H9 (cell line): ENCODE data around the gene CHRM5. TPM values are rescaled to one million over a fixed set of nuclear protein-coding genes. Genes with fewer than 3 reads are reported as not detected.

Source experiments
- DNase-seq: peaks from one replicate; pipeline ENCODE4 v3.0.0-alpha.2; 2017
- H2AFZ ChIP-seq: one replicate; pipeline ENCODE4 v1.6.1; 2013; ENCODE audit warnings: mild to moderate bottlenecking, low read length, control low read depth, moderate library complexity
- H2AK5ac ChIP-seq: 2 replicates; pipeline ENCODE4 v1.6.1; 2013; ENCODE audit warnings: low read length, control low read depth, mixed read lengths; ENCODE audit not compliant: insufficient read length
- H2BK120ac ChIP-seq: one replicate; pipeline ENCODE4 v1.6.1; 2013; ENCODE audit warnings: low read depth, mild to moderate bottlenecking, low read length, control low read depth, inconsistent platforms; ENCODE audit not compliant: poor library complexity, severe bottlenecking
- H2BK12ac ChIP-seq: 2 replicates; pipeline ENCODE4 v1.6.1; 2013; ENCODE audit warnings: low read length, control low read depth, mixed read lengths, low read depth; ENCODE audit not compliant: insufficient read length
- H2BK15ac ChIP-seq: 2 replicates; pipeline ENCODE4 v1.6.1; 2013; ENCODE audit warnings: low read depth, low read length, control low read depth
- H2BK20ac ChIP-seq: one replicate; pipeline ENCODE4 v1.6.1; 2013; ENCODE audit warnings: low read depth, mild to moderate bottlenecking, low read length, control low read depth, inconsistent platforms; ENCODE audit not compliant: poor library complexity, severe bottlenecking
- H2BK5ac ChIP-seq: 2 replicates; pipeline ENCODE4 v1.6.1; 2013; ENCODE audit warnings: low read length, control low read depth, mixed read lengths; ENCODE audit not compliant: insufficient read length
- H3K14ac ChIP-seq: 2 replicates; pipeline ENCODE4 v1.6.1; 2013; ENCODE audit warnings: low read length, control low read depth; ENCODE audit not compliant: insufficient read depth
- H3K18ac ChIP-seq: 2 replicates; pipeline ENCODE4 v1.6.1; 2013; ENCODE audit warnings: low read depth, mild to moderate bottlenecking, mixed read lengths, low read length, control low read depth; ENCODE audit not compliant: insufficient read length
- H3K23ac ChIP-seq: 2 replicates; pipeline ENCODE4 v1.6.1; 2013; ENCODE audit warnings: low read length, control low read depth, mixed read lengths, low read depth; ENCODE audit not compliant: insufficient read length
- H3K23me2 ChIP-seq: 2 replicates; pipeline ENCODE4 v1.6.1; 2013; ENCODE audit warnings: low read depth, mild to moderate bottlenecking, mixed read lengths, low read length, control low read depth; ENCODE audit not compliant: insufficient read length, poor library complexity, severe bottlenecking
- H3K27ac ChIP-seq: 2 replicates; pipeline ENCODE4 v1.5.1; 2013; ENCODE audit warnings: low read length, control low read depth, mixed read lengths, low read depth; ENCODE audit not compliant: insufficient read length
- H3K27me3 ChIP-seq: 2 replicates; pipeline ENCODE4 v1.6.1; 2013; ENCODE audit warnings: low read length, control low read depth, inconsistent platforms; ENCODE audit not compliant: insufficient read depth
- H3K4ac ChIP-seq: 2 replicates; pipeline ENCODE4 v1.6.1; 2013; ENCODE audit warnings: low read depth, mild to moderate bottlenecking, control low read depth, inconsistent platforms, low read length, moderate library complexity
- H3K4me1 ChIP-seq: 2 replicates; pipeline ENCODE4 v1.6.1; 2013; ENCODE audit warnings: low read length, control low read depth, inconsistent platforms; ENCODE audit not compliant: insufficient read depth
- H3K4me2 ChIP-seq: 2 replicates; pipeline ENCODE4 v1.6.1; 2013; ENCODE audit warnings: low read length, control low read depth, mixed read lengths; ENCODE audit not compliant: insufficient read length, insufficient read depth
- H3K56ac ChIP-seq: 2 replicates; pipeline ENCODE4 v1.6.1; 2013; ENCODE audit warnings: low read depth, mild to moderate bottlenecking, mixed read lengths, low read length, control low read depth; ENCODE audit not compliant: insufficient read length
- H3K79me1 ChIP-seq: 2 replicates; pipeline ENCODE4 v1.6.1; 2013; ENCODE audit warnings: low read depth, mild to moderate bottlenecking, moderate library complexity, low read length, control low read depth, inconsistent platforms; ENCODE audit not compliant: insufficient read depth, poor library complexity, severe bottlenecking
- H3K79me2 ChIP-seq: 2 replicates; pipeline ENCODE4 v1.6.1; 2013; ENCODE audit warnings: low read length, control low read depth, inconsistent platforms; ENCODE audit not compliant: insufficient read depth
- H3K9ac ChIP-seq: 2 replicates; pipeline ENCODE4 v1.6.1; 2013; ENCODE audit warnings: low read length, control low read depth, mixed read lengths; ENCODE audit not compliant: insufficient read length; ENCODE audit errors: extremely low read depth
- H3K9me3 ChIP-seq: one replicate; pipeline ENCODE4 v1.6.1; 2013; ENCODE audit warnings: low read depth, low read length, inconsistent platforms; ENCODE audit not compliant: control insufficient read depth
- H3T11ph ChIP-seq: one replicate; pipeline ENCODE4 v1.6.1; 2013; ENCODE audit warnings: mild to moderate bottlenecking, low read length, control low read depth, inconsistent platforms
- H4K20me1 ChIP-seq: one replicate; pipeline ENCODE4 v1.6.1; 2013; ENCODE audit not compliant: control insufficient read depth, insufficient read length, insufficient read depth
- H4K5ac ChIP-seq: 2 replicates; pipeline ENCODE4 v1.6.1; 2013; ENCODE audit warnings: low read depth, mild to moderate bottlenecking, mixed read lengths, low read length, control low read depth; ENCODE audit not compliant: insufficient read length
- H4K8ac ChIP-seq: replicated peaks from 2 replicates; pipeline ENCODE4 v1.6.1; 2013; ENCODE audit warnings: low read length, control low read depth, mixed read lengths, low read depth; ENCODE audit not compliant: insufficient read length
- H4K91ac ChIP-seq: 2 replicates; pipeline ENCODE4 v1.6.1; 2013; ENCODE audit warnings: low read depth, mild to moderate bottlenecking, moderate library complexity, mixed read lengths, low read length, control low read depth; ENCODE audit not compliant: insufficient read length
- H3K27ac Mint-ChIP-seq, 3 experiments: 2 replicates in 2 of 3; 3 replicates in 1 of 3; pipeline ENCODE4 v1.8.0; 2020 to 2021; ENCODE audit warnings: mixed read lengths in 3 of 3, mild to moderate bottlenecking in 1 of 3, moderate library complexity in 1 of 3
- H3K27me3 Mint-ChIP-seq: 2 replicates; pipeline ENCODE4 v1.8.0; 2021; ENCODE audit warnings: low read depth, mild to moderate bottlenecking, moderate library complexity, mixed read lengths
- H3K36me3 Mint-ChIP-seq, 3 experiments: 2 replicates in 2 of 3; 3 replicates in 1 of 3; pipeline ENCODE4 v1.8.0; 2020 to 2021; ENCODE audit warnings: low read depth in 3 of 3, mixed read lengths in 3 of 3; ENCODE audit not compliant: insufficient read depth in 1 of 3
- H3K4me1 Mint-ChIP-seq, 2 experiments: 2 replicates each; pipeline ENCODE4 v1.8.0; 2020; ENCODE audit warnings: mixed read lengths in 2 of 2
- H3K4me3 Mint-ChIP-seq, 2 experiments: 2 replicates in 1 of 2; 3 replicates in 1 of 2; pipeline ENCODE4 v1.8.0; 2020 to 2021; ENCODE audit warnings: mild to moderate bottlenecking in 2 of 2, mixed read lengths in 2 of 2, moderate library complexity in 1 of 2
- H3K9me3 Mint-ChIP-seq, 2 experiments: 2 replicates in 1 of 2; 3 replicates in 1 of 2; pipeline ENCODE4 v1.8.0; 2020; ENCODE audit warnings: mild to moderate bottlenecking in 2 of 2, mixed read lengths in 2 of 2, moderate library complexity in 1 of 2
- WGBS: extraction: QIAGEN DNeasy Blood & Tissue Kit; methylation state at CpG from one replicate; pipeline ENCODE4 v1.1.7; 2013; ENCODE audit warnings: missing lambda C conversion rate, low lambda C conversion rate, mixed read lengths; ENCODE audit not compliant: insufficient read length; ENCODE audit errors: extremely low coverage; 5-methylcytosine and 5-hydroxymethylcytosine counted together
- total RNA-seq: library from RNA; stranded (reverse); gene quantifications from 2 replicates; pipeline ENCODE4 v1.2.1, GENCODE V29; 2021
- TF ChIP-seq, protein P1 (sequence below): fragments of 200-600 bp; sonication (generic); conservative IDR thresholded peaks from 3 replicates; pipeline ENCODE4 v1.8.0; 2021; ENCODE audit warnings: antibody characterized with exemption, mild to moderate bottlenecking

CHRM5 gene
- total RNA-seq, 1 experiment from 2014 or later = not detected

DNA sequence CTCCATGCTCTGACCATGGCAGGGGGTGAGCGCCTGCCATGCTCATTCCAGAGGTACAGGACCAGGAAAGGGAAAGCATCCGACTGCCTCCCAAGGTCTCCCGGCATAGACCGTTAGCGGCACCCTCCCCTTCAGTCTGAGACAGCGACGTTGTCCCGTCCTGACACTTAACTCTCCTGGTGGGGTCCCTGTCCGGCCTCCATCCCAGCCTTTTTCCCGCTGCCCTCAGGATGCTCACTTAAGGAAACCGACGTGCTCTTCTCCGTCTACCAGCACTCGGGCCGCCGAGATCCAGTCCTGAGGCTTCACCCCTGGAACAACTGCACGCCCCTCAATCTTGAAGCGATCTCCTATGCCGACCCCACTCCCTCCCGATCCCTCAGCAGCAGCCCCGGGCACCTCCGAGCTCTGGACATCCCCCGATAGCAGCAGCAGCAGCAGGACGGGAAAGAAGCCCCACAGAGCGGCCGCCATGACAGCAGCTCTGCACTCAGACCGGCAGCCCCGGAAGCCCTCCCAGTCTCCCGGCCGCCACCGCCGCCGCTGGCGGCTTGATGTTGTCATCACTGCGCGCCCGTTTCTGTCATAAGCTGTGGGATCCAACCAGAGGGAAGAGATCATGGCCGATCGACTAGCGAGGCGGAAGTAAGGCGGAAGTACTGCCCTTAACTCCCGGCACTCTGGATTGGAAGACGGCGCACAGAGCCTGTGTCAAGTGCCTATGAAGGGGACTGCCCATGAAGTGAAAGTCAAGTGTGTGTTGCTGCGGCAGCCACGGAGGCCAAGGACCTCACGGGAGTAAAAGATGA lies 133.3 kb downstream of the CHRM5 start, which contains the start of the genes EMC7 and PGBD4:
Gene EMC7 (minus strand): TSS at position 497 of the 809 bp plus-strand sequence. CDS start 23 bp downstream, at position 474.
Gene PGBD4 (plus strand): TSS at position 718 of the 809 bp plus-strand sequence. CDS start 449 bp downstream, outside the sequence.
- no peak within 1 kb of the TSS for H2BK5ac ChIP-seq

More for the DNA sequence above, 133.3 kb downstream of the CHRM5 start, which contains the start of the genes EMC7 and PGBD4:
- no CpG with 5 or more reads among the region's 48 CpGs for WGBS
- H3K9me3 ChIP-seq = no peaks in the 10 kb centered on the region
- Mint-ChIP-seq H3K36me3 (peaks cover 2 to 7% (median 4%) of the 10 kb centered on the region in 3 experiments; a peak in 2 of 7 replicates), H3K27me3 (no peaks in the 10 kb centered on the region), H3K9me3 (no peaks in the 10 kb centered on the region), H3K4me3 (peak within 1 kb of the TSS; percentile 100), H3K4me1 (peaks cover 10 to 18% of the 10 kb centered on the region in 2 experiments; a peak in 3 of 4 replicates), H3K27ac (peak within 1 kb of the TSS; percentile 99 to 100 (median 99))
- no peak within 1 kb of the TSS for H2BK20ac ChIP-seq
- no peak within 1 kb of the TSS for H3T11ph ChIP-seq
- H3K23ac ChIP-seq = no peak within 1 kb of the TSS
- DNase-seq = peak; percentile 99
- peak within 1 kb of the TSS; percentile 95 for H3K4me2 ChIP-seq
- no peak within 1 kb of the TSS for H3K56ac ChIP-seq
- H2AFZ ChIP-seq = no peak within 1 kb of the TSS
- no peaks in the 10 kb centered on the region for H3K79me1 ChIP-seq
- H2BK120ac ChIP-seq = no peak within 1 kb of the TSS
- H3K14ac ChIP-seq = peak within 1 kb of the TSS; percentile 86
- H3K4me1 ChIP-seq = no peaks in the 10 kb centered on the region
- H3K23me2 ChIP-seq = peaks cover 8% of the 10 kb centered on the region
- no peak within 1 kb of the TSS for H2AK5ac ChIP-seq
- H3K27me3 ChIP-seq = no peaks in the 10 kb centered on the region
- H4K8ac ChIP-seq = no peak within 1 kb of the TSS
- H3K18ac ChIP-seq = peak within 1 kb of the TSS; percentile 80
- no peak within 1 kb of the TSS for H4K5ac ChIP-seq
- peak within 1 kb of the TSS; percentile 91 for H3K9ac ChIP-seq
- no peak within 1 kb of the TSS for H2BK12ac ChIP-seq
- TF ChIP-seq, protein P1, sequence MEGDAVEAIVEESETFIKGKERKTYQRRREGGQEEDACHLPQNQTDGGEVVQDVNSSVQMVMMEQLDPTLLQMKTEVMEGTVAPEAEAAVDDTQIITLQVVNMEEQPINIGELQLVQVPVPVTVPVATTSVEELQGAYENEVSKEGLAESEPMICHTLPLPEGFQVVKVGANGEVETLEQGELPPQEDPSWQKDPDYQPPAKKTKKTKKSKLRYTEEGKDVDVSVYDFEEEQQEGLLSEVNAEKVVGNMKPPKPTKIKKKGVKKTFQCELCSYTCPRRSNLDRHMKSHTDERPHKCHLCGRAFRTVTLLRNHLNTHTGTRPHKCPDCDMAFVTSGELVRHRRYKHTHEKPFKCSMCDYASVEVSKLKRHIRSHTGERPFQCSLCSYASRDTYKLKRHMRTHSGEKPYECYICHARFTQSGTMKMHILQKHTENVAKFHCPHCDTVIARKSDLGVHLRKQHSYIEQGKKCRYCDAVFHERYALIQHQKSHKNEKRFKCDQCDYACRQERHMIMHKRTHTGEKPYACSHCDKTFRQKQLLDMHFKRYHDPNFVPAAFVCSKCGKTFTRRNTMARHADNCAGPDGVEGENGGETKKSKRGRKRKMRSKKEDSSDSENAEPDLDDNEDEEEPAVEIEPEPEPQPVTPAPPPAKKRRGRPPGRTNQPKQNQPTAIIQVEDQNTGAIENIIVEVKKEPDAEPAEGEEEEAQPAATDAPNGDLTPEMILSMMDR = no peak
- no peaks in the 10 kb centered on the region for H4K20me1 ChIP-seq
- H2BK15ac ChIP-seq = no peak within 1 kb of the TSS; the same call in 1 of the 2 replicates
- H4K91ac ChIP-seq = no peak within 1 kb of the TSS
- H3K27ac ChIP-seq = no peak within 1 kb of the TSS
- H3K4ac ChIP-seq = no peak within 1 kb of the TSS
- peaks cover 7% of the 10 kb centered on the region; the same call in 1 of the 2 replicates for H3K79me2 ChIP-seq
